Natural killer cell (primary cell): Measurements from ENCODE around the gene ZNF683. TPM values are rescaled to one million over a fixed set of nuclear protein-coding genes. Genes with fewer than 3 reads are reported as not detected.

Experiments
- ATAC-seq, 3 donors: fragments of 150-1000 bp in 2 of 3; fragments of 200-7000 bp in 1 of 3; cut with Tn5 transposase; 1 replicate in 1 of 3; 2 replicates in 2 of 3; pipeline ENCODE4 v1.10.0; 2021; ENCODE audit warnings: mild to moderate bottlenecking in 2 of 3, moderate library complexity in 2 of 3
- DNase-seq, 2 donors: peaks; one replicate each; pipeline versions ENCODE4 v3.0.0 to v3.0.0-alpha.2; 2013 to 2021; ENCODE audit warnings: mixed read lengths in 1 of 2
- H3K27ac ChIP-seq: one replicate; pipeline ENCODE4 v1.5.1; 2013; ENCODE audit warnings: mild to moderate bottlenecking, low read length
- H3K27me3 ChIP-seq: one replicate; pipeline ENCODE4 v1.6.1; 2013; ENCODE audit warnings: low read length; ENCODE audit not compliant: control insufficient read depth, insufficient read depth
- H3K36me3 ChIP-seq: one replicate; pipeline ENCODE4 v1.6.1; 2013; ENCODE audit warnings: low read length; ENCODE audit not compliant: control insufficient read depth, insufficient read depth
- H3K4me1 ChIP-seq: one replicate; pipeline ENCODE4 v1.6.1; 2013; ENCODE audit warnings: low read length; ENCODE audit not compliant: control insufficient read depth, insufficient read depth
- H3K4me3 ChIP-seq: one replicate; pipeline ENCODE4 v1.5.1; 2013; ENCODE audit warnings: low read length
- H3K9me3 ChIP-seq: one replicate; pipeline ENCODE4 v1.6.1; 2013; ENCODE audit warnings: low read length; ENCODE audit not compliant: control insufficient read depth, insufficient read depth
- H3K27ac Mint-ChIP-seq, 2 donors: one replicate each; pipeline ENCODE4 v1.8.0; 2022; ENCODE audit warnings: mild to moderate bottlenecking in 2 of 2, mixed read lengths in 2 of 2, moderate library complexity in 1 of 2
- H3K27me3 Mint-ChIP-seq, 2 donors: one replicate each; pipeline ENCODE4 v1.8.0; 2022; ENCODE audit warnings: low read depth in 2 of 2, mixed read lengths in 2 of 2
- H3K36me3 Mint-ChIP-seq: one replicate; pipeline ENCODE4 v1.8.0; 2022; ENCODE audit warnings: mixed read lengths
- H3K4me1 Mint-ChIP-seq, 2 donors: one replicate each; pipeline ENCODE4 v1.8.0; 2022; ENCODE audit warnings: mixed read lengths in 2 of 2
- H3K4me3 Mint-ChIP-seq: one replicate; pipeline ENCODE4 v1.8.0; 2022; ENCODE audit warnings: mild to moderate bottlenecking, moderate library complexity, mixed read lengths
- H3K9me3 Mint-ChIP-seq, 2 donors: one replicate each; pipeline ENCODE4 v1.8.0; 2022; ENCODE audit warnings: mixed read lengths in 2 of 2
- CTCF ChIP-seq: fragments of 200-600 bp; IDR thresholded peaks from one replicate; pipeline ENCODE4 v1.8.0; 2022; ENCODE audit warnings: antibody characterized with exemption
- WGBS: methylation state at CpG from one replicate; pipeline ENCODE4 v1.1.7; 2013; ENCODE audit warnings: missing lambda C conversion rate; ENCODE audit not compliant: insufficient coverage; 5-methylcytosine and 5-hydroxymethylcytosine counted together
- intact Hi-C: fragments of 100-400 bp; cut with micrococcal nuclease; formaldehyde crosslinking; loops from one replicate; pipeline ENCODE4 v1.14.2; 2022
- total RNA-seq, 4 donors: library from RNA; stranded (reverse); fragments of 120-200 nt in 1 of 4; gene quantifications; one replicate each; pipeline versions ENCODE4 v1.2.3 to v1.2.4, GENCODE V29; 2013 to 2022

The ZNF683 gene
- total RNA-seq, 3 donors from 2014 or later (not counting 1 experiment from before 2014, with no cell fraction given) = 9.6 to 38.2 (median 19.7) TPM

GRCh38 chr1:26373281-26373680 lies 731 bp upstream of the ZNF683 start:
- Mint-ChIP-seq H3K27ac (peak overlapping the region; percentile 78 to 83), H3K4me3 (peak overlapping the region; percentile 83), H3K9me3 (peaks cover 0 to 3% of the 10 kb centered on the region in 2 donors), H3K4me1 (peaks cover 80% of the 10 kb centered on the region in 2 donors), H3K36me3 (no peaks in the 10 kb centered on the region), H3K27me3 (peaks cover 0 to 12% of the 10 kb centered on the region in 2 donors)
- Histone ChIP-seq H3K4me1 (peaks cover 94% of the 10 kb centered on the region), H3K36me3 (no peaks in the 10 kb centered on the region), H3K27ac (no peak overlapping the region), H3K27me3 (no peaks in the 10 kb centered on the region), H3K4me3 (no peak overlapping the region), H3K9me3 (no peaks in the 10 kb centered on the region)
- ATAC-seq = peak in 2 of 3 donors; percentile 20 to 41
- DNase-seq = peak in 1 of 2 donors; percentile 71
- no peak for TF ChIP-seq CTCF
- WGBS = 49% methylated on average over 3 of the region's 4 CpGs
- intact Hi-C loops = loop anchor here (10.0 kb wide), 2 partner anchors 58 to 412 kb away; partner anchors contain the start of genes CD52 and PIGV

DNA sequence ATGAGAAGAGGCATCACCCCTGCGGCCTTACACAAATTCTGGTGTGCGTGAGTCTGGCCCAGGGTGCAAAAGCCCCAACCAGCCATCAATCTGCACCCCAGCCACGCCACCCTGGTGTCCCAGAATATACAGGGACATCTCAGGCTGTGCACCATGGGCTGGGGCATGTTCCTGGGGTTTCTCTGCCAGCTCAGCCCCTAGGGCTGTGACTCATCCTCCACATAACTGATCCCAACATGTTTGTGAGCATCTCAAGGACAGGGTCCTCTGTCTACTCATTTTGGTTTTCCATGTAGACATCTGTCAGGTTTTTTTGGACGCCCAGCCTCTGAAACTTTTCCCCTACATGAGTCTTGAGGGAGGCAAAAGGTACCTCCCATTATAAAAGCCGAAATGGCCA lies 511 bp downstream of the ZNF683 start:
- peaks cover 94% of the 10 kb centered on the region for H3K4me1 ChIP-seq

DNA sequence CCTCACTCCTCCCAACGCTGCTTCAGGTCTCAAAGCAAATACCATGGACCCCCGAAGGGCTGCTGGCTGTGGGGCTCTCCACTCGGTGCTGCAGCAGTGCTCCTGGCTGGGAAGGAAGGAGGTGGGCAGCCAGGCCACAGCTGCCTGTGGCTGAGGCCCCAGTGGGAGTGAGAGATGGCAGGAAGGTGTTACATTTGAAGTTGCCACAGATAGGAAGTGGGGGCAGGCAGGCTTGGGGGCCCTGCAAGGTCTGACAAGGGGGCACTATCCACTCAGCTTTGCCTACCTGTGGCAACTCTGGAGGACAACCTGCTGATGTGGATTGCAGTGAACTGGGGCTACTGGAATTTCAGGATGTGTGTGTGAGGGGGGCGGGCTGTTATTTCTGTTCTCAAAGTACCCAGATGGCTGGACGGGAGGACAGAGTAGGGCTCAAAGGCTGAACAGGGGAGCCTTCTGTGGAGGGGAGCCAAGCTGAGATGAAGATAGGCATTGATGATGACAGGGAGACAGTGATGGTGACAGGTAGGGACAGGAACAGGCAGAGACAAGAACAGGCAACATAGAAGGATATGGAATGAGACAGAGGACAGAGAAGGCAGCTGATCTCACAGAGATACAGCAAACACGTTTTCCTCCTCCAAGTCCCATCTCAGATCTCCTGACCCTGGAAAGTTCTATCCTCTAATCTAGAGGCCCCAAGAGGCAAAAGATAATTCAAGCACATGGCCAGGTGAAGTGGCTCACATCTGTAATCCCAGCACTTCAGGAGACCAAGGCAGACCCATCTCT lies 1.8 kb downstream of the ZNF683 start:
- DNase-seq (peak in 1 of 2 donors; percentile 44), ATAC-seq (peak; percentile 27 to 59 (median 35))
- peak overlapping the region; percentile 23 for H3K27ac ChIP-seq
- peaks cover 86% of the 10 kb centered on the region for H3K4me1 ChIP-seq
- H3K4me3 Mint-ChIP-seq = peak overlapping the region; percentile 87
- no peaks in the 10 kb centered on the region for H3K9me3 Mint-ChIP-seq
- peaks cover 0 to 17% of the 10 kb centered on the region in 2 donors for H3K27me3 Mint-ChIP-seq
- peak overlapping the region; percentile 34 for H3K4me3 ChIP-seq
- peak overlapping the region; percentile 26 to 82 for H3K27ac Mint-ChIP-seq
- H3K36me3 ChIP-seq = no peaks in the 10 kb centered on the region
- 51% methylated on average over 6 of the region's 6 CpGs for WGBS
- peaks cover 55 to 56% of the 10 kb centered on the region in 2 donors for H3K4me1 Mint-ChIP-seq
- H3K36me3 Mint-ChIP-seq = no peaks in the 10 kb centered on the region
- no peaks in the 10 kb centered on the region for H3K9me3 ChIP-seq
- no peaks in the 10 kb centered on the region for H3K27me3 ChIP-seq
- no peak for TF ChIP-seq CTCF
- intact Hi-C loops = loop anchor here (1.0 to 10.0 kb wide), 3 partner anchors 8 to 414 kb away; partner anchors contain the start of genes CD52 and PIGV

More for the DNA sequence above, 511 bp downstream of the ZNF683 start:
- no peak for DNase-seq
- no peaks in the 10 kb centered on the region for H3K9me3 ChIP-seq
- WGBS = 94% methylated on average over 5 of the region's 5 CpGs
- H3K9me3 Mint-ChIP-seq = peaks cover 0 to 3% of the 10 kb centered on the region in 2 donors
- TF ChIP-seq CTCF = no peak
- no peaks in the 10 kb centered on the region for H3K36me3 ChIP-seq
- H3K27me3 Mint-ChIP-seq = peaks cover 0 to 12% of the 10 kb centered on the region in 2 donors
- peak overlapping the region; percentile 83 for H3K4me3 Mint-ChIP-seq
- no peak for ATAC-seq
- H3K4me1 Mint-ChIP-seq = peaks cover 68% of the 10 kb centered on the region in 2 donors
- peak overlapping the region in 1 of 2 donors; percentile 83 for H3K27ac Mint-ChIP-seq
- H3K36me3 Mint-ChIP-seq = no peaks in the 10 kb centered on the region
- H3K27ac ChIP-seq = no peak overlapping the region
- intact Hi-C loops = loop anchor here (10.0 kb wide), 2 partner anchors 57 to 413 kb away; partner anchors contain the start of genes CD52 and PIGV
- no peaks in the 10 kb centered on the region for H3K27me3 ChIP-seq
- no peak overlapping the region for H3K4me3 ChIP-seq
